HL-60 (cell line): ENCODE results near the gene AGAP5.

Source experiments
- CTCF ChIP-seq: IDR thresholded peaks from one replicate; pipeline ENCODE4 v1.5.1; 2011; ENCODE audit warnings: low read length, control low read depth, inconsistent platforms; ENCODE audit not compliant: insufficient read depth
- POLR2AphosphoS5 ChIP-seq: IDR thresholded peaks from 2 replicates; pipeline ENCODE4 v1.6.1; 2012; ENCODE audit warnings: low read depth

- TF ChIP-seq POLR2AphosphoS5 (no peak), CTCF (no peak)
These were observed 49.8 kb downstream of the AGAP5 start for GRCh38 chr10:73647875-73648651.
